H9 (cell line): ENCODE data around the gene KRT78. TPM values are rescaled to one million over a fixed set of nuclear protein-coding genes. Genes with fewer than 3 reads are reported as not detected.

ENCODE experiments used
- DNase-seq: peaks from one replicate; pipeline ENCODE4 v3.0.0-alpha.2; 2017
- H2AFZ ChIP-seq: one replicate; pipeline ENCODE4 v1.6.1; 2013; ENCODE audit warnings: mild to moderate bottlenecking, low read length, control low read depth, moderate library complexity
- H2AK5ac ChIP-seq: 2 replicates; pipeline ENCODE4 v1.6.1; 2013; ENCODE audit warnings: low read length, control low read depth, mixed read lengths; ENCODE audit not compliant: insufficient read length
- H2BK120ac ChIP-seq: one replicate; pipeline ENCODE4 v1.6.1; 2013; ENCODE audit warnings: low read depth, mild to moderate bottlenecking, low read length, control low read depth, inconsistent platforms; ENCODE audit not compliant: poor library complexity, severe bottlenecking
- H2BK12ac ChIP-seq: 2 replicates; pipeline ENCODE4 v1.6.1; 2013; ENCODE audit warnings: low read length, control low read depth, mixed read lengths, low read depth; ENCODE audit not compliant: insufficient read length
- H2BK15ac ChIP-seq: 2 replicates; pipeline ENCODE4 v1.6.1; 2013; ENCODE audit warnings: low read depth, low read length, control low read depth
- H2BK20ac ChIP-seq: one replicate; pipeline ENCODE4 v1.6.1; 2013; ENCODE audit warnings: low read depth, mild to moderate bottlenecking, low read length, control low read depth, inconsistent platforms; ENCODE audit not compliant: poor library complexity, severe bottlenecking
- H2BK5ac ChIP-seq: 2 replicates; pipeline ENCODE4 v1.6.1; 2013; ENCODE audit warnings: low read length, control low read depth, mixed read lengths; ENCODE audit not compliant: insufficient read length
- H3K14ac ChIP-seq: 2 replicates; pipeline ENCODE4 v1.6.1; 2013; ENCODE audit warnings: low read length, control low read depth; ENCODE audit not compliant: insufficient read depth
- H3K18ac ChIP-seq: 2 replicates; pipeline ENCODE4 v1.6.1; 2013; ENCODE audit warnings: low read depth, mild to moderate bottlenecking, mixed read lengths, low read length, control low read depth; ENCODE audit not compliant: insufficient read length
- H3K23ac ChIP-seq: 2 replicates; pipeline ENCODE4 v1.6.1; 2013; ENCODE audit warnings: low read length, control low read depth, mixed read lengths, low read depth; ENCODE audit not compliant: insufficient read length
- H3K23me2 ChIP-seq: 2 replicates; pipeline ENCODE4 v1.6.1; 2013; ENCODE audit warnings: low read depth, mild to moderate bottlenecking, mixed read lengths, low read length, control low read depth; ENCODE audit not compliant: insufficient read length, poor library complexity, severe bottlenecking
- H3K27ac ChIP-seq: 2 replicates; pipeline ENCODE4 v1.5.1; 2013; ENCODE audit warnings: low read length, control low read depth, mixed read lengths, low read depth; ENCODE audit not compliant: insufficient read length
- H3K27me3 ChIP-seq: 2 replicates; pipeline ENCODE4 v1.6.1; 2013; ENCODE audit warnings: low read length, control low read depth, inconsistent platforms; ENCODE audit not compliant: insufficient read depth
- H3K4ac ChIP-seq: 2 replicates; pipeline ENCODE4 v1.6.1; 2013; ENCODE audit warnings: low read depth, mild to moderate bottlenecking, control low read depth, inconsistent platforms, low read length, moderate library complexity
- H3K4me1 ChIP-seq: 2 replicates; pipeline ENCODE4 v1.6.1; 2013; ENCODE audit warnings: low read length, control low read depth, inconsistent platforms; ENCODE audit not compliant: insufficient read depth
- H3K4me2 ChIP-seq: 2 replicates; pipeline ENCODE4 v1.6.1; 2013; ENCODE audit warnings: low read length, control low read depth, mixed read lengths; ENCODE audit not compliant: insufficient read length, insufficient read depth
- H3K56ac ChIP-seq: 2 replicates; pipeline ENCODE4 v1.6.1; 2013; ENCODE audit warnings: low read depth, mild to moderate bottlenecking, mixed read lengths, low read length, control low read depth; ENCODE audit not compliant: insufficient read length
- H3K79me1 ChIP-seq: 2 replicates; pipeline ENCODE4 v1.6.1; 2013; ENCODE audit warnings: low read depth, mild to moderate bottlenecking, moderate library complexity, low read length, control low read depth, inconsistent platforms; ENCODE audit not compliant: insufficient read depth, poor library complexity, severe bottlenecking
- H3K79me2 ChIP-seq: 2 replicates; pipeline ENCODE4 v1.6.1; 2013; ENCODE audit warnings: low read length, control low read depth, inconsistent platforms; ENCODE audit not compliant: insufficient read depth
- H3K9ac ChIP-seq: 2 replicates; pipeline ENCODE4 v1.6.1; 2013; ENCODE audit warnings: low read length, control low read depth, mixed read lengths; ENCODE audit not compliant: insufficient read length; ENCODE audit errors: extremely low read depth
- H3K9me3 ChIP-seq: one replicate; pipeline ENCODE4 v1.6.1; 2013; ENCODE audit warnings: low read depth, low read length, inconsistent platforms; ENCODE audit not compliant: control insufficient read depth
- H3T11ph ChIP-seq: one replicate; pipeline ENCODE4 v1.6.1; 2013; ENCODE audit warnings: mild to moderate bottlenecking, low read length, control low read depth, inconsistent platforms
- H4K20me1 ChIP-seq: one replicate; pipeline ENCODE4 v1.6.1; 2013; ENCODE audit not compliant: control insufficient read depth, insufficient read length, insufficient read depth
- H4K5ac ChIP-seq: 2 replicates; pipeline ENCODE4 v1.6.1; 2013; ENCODE audit warnings: low read depth, mild to moderate bottlenecking, mixed read lengths, low read length, control low read depth; ENCODE audit not compliant: insufficient read length
- H4K8ac ChIP-seq: replicated peaks from 2 replicates; pipeline ENCODE4 v1.6.1; 2013; ENCODE audit warnings: low read length, control low read depth, mixed read lengths, low read depth; ENCODE audit not compliant: insufficient read length
- H4K91ac ChIP-seq: 2 replicates; pipeline ENCODE4 v1.6.1; 2013; ENCODE audit warnings: low read depth, mild to moderate bottlenecking, moderate library complexity, mixed read lengths, low read length, control low read depth; ENCODE audit not compliant: insufficient read length
- H3K27ac Mint-ChIP-seq, 3 experiments: 2 replicates in 2 of 3; 3 replicates in 1 of 3; pipeline ENCODE4 v1.8.0; 2020 to 2021; ENCODE audit warnings: mixed read lengths in 3 of 3, mild to moderate bottlenecking in 1 of 3, moderate library complexity in 1 of 3
- H3K27me3 Mint-ChIP-seq: 2 replicates; pipeline ENCODE4 v1.8.0; 2021; ENCODE audit warnings: low read depth, mild to moderate bottlenecking, moderate library complexity, mixed read lengths
- H3K36me3 Mint-ChIP-seq, 3 experiments: 2 replicates in 2 of 3; 3 replicates in 1 of 3; pipeline ENCODE4 v1.8.0; 2020 to 2021; ENCODE audit warnings: low read depth in 3 of 3, mixed read lengths in 3 of 3; ENCODE audit not compliant: insufficient read depth in 1 of 3
- H3K4me1 Mint-ChIP-seq, 2 experiments: 2 replicates each; pipeline ENCODE4 v1.8.0; 2020; ENCODE audit warnings: mixed read lengths in 2 of 2
- H3K4me3 Mint-ChIP-seq, 2 experiments: 2 replicates in 1 of 2; 3 replicates in 1 of 2; pipeline ENCODE4 v1.8.0; 2020 to 2021; ENCODE audit warnings: mild to moderate bottlenecking in 2 of 2, mixed read lengths in 2 of 2, moderate library complexity in 1 of 2
- H3K9me3 Mint-ChIP-seq, 2 experiments: 2 replicates in 1 of 2; 3 replicates in 1 of 2; pipeline ENCODE4 v1.8.0; 2020; ENCODE audit warnings: mild to moderate bottlenecking in 2 of 2, mixed read lengths in 2 of 2, moderate library complexity in 1 of 2
- CTCF ChIP-seq: fragments of 200-600 bp; sonication (generic); conservative IDR thresholded peaks from 3 replicates; pipeline ENCODE4 v1.8.0; 2021; ENCODE audit warnings: antibody characterized with exemption, mild to moderate bottlenecking
- WGBS: extraction: QIAGEN DNeasy Blood & Tissue Kit; methylation state at CpG from one replicate; pipeline ENCODE4 v1.1.7; 2013; ENCODE audit warnings: missing lambda C conversion rate, low lambda C conversion rate, mixed read lengths; ENCODE audit not compliant: insufficient read length; ENCODE audit errors: extremely low coverage; 5-methylcytosine and 5-hydroxymethylcytosine counted together
- total RNA-seq: library from RNA; stranded (reverse); gene quantifications from 2 replicates; pipeline ENCODE4 v1.2.1, GENCODE V29; 2021

The KRT78 gene
- total RNA-seq, 1 experiment from 2014 or later, result not detected

GRCh38 chr12:52808573-52809160, 40.1 kb downstream of the KRT78 start:
- Histone ChIP-seq H3K18ac (no peak overlapping the region), H3K9ac (no peak overlapping the region), H3K79me1 (no peaks in the 10 kb centered on the region), H3K4ac (no peak overlapping the region), H3K79me2 (no peaks in the 10 kb centered on the region), H4K8ac (no peak overlapping the region), H2BK5ac (no peak overlapping the region), H3T11ph (no peak overlapping the region), H3K14ac (no peak overlapping the region; the same call in 1 of the 2 replicates), H3K23me2 (no peaks in the 10 kb centered on the region), H4K91ac (no peak overlapping the region), H3K4me1 (peaks cover 2% of the 10 kb centered on the region; the same call in 1 of the 2 replicates), H3K27me3 (no peaks in the 10 kb centered on the region), H2BK12ac (no peak overlapping the region), H2BK20ac (no peak overlapping the region), H4K20me1 (no peaks in the 10 kb centered on the region), H3K9me3 (no peaks in the 10 kb centered on the region), H2AK5ac (no peak overlapping the region), H3K56ac (no peak overlapping the region), H3K4me2 (no peak overlapping the region), H2BK120ac (no peak overlapping the region), H4K5ac (no peak overlapping the region), H2AFZ (no peak overlapping the region), H3K23ac (no peak overlapping the region), H3K27ac (no peak overlapping the region), H2BK15ac (no peak overlapping the region)
- WGBS, result no CpG with 5 or more reads among the region's 8 CpGs
- Mint-ChIP-seq H3K4me1 (peaks cover 19 to 20% of the 10 kb centered on the region in 2 experiments), H3K27me3 (peaks cover 12% of the 10 kb centered on the region), H3K4me3 (no peak overlapping the region), H3K27ac (no peak overlapping the region), H3K36me3 (no peaks in the 10 kb centered on the region), H3K9me3 (no peaks in the 10 kb centered on the region)
- TF ChIP-seq CTCF, result no peak
- DNase-seq, result no peak
